Left forelimb (tissue), 1 donor: ENCODE results near the gene CHRND.
"Not testable (repeated sequence)": the region's sequence is repeated elsewhere in the genome, so short reads cannot be mapped to it uniquely, and the experiment has no call there.

Source experiments
- DNase-seq: peaks from one replicate; pipeline ENCODE4 v3.0.0-alpha.2; 2018; ENCODE audit warnings: low spot score

CHRND gene

DNA sequence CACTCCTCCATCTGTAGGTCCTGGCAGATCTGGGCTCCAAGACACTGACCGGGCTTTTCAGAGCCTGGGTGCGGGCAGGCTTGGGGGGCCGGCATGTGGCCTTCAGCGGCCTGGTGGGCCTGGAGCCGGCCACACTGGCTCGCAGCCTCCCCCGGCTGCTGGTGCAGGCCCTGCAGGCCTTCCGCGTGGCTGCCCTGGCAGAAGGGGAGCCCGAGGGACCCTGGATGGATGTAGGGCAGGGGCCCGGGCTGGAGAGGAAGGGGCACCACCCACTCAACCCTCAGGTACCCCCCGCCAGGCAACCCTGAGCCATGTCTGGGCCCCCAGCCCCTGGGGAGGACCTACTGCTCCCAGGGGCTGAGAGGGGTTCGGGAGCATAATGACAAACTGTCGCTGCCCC is 761 bp upstream of the CHRND start:
- DNase-seq, result no peak

DNA sequence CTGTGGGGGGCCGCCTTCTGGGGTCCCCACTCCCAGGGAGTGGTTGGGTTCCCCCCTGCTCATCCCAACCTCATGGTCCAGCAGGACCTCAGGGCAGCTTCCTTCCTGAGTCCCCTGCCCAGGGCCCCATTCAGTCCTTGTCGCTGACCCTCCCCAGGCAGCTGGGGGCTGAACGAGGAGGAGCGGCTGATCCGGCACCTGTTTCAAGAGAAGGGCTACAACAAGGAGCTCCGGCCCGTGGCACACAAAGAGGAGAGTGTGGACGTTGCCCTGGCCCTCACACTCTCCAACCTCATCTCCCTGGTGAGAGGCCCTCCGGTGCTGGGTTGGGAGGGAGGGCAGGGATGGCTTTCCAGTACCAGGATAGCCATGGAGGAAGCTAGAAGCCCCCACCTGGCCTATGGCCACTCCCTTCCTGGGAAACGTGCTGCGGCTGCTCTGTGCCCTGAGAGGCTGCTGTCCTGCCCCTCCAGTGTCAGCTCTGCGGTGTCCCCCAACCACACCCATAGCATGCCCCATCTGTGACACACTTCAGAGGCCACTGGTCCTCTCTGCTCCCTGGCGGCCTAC is 497 bp downstream of the CHRND start:
- DNase-seq, result no peak

DNA sequence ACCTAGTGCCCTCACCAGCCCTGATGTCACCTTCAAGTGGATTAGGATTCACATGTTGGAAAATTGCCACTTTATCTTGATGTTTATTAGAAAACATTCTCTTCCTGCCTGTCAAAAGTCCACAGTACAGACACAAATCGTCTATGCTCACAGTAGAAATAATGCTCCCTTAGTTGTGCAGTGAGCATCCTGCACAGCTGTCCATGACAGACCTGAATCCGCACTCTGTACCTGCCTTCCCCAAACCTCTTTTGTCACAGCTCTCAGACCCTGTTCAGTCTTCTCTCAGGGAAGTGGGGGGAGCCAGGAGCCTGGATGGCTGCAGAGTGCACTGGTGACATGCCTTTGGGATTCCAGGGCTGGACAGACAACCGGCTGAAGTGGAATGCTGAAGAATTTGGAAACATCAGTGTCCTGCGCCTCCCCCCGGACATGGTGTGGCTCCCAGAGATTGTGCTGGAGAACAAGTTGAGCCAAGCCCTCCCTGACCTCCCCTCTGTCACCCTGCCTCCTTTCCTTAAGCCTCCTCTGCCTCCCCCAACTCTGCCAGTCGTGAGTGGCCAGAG is 2.0 kb downstream of the CHRND start:
- DNase-seq, result no peak

DNA sequence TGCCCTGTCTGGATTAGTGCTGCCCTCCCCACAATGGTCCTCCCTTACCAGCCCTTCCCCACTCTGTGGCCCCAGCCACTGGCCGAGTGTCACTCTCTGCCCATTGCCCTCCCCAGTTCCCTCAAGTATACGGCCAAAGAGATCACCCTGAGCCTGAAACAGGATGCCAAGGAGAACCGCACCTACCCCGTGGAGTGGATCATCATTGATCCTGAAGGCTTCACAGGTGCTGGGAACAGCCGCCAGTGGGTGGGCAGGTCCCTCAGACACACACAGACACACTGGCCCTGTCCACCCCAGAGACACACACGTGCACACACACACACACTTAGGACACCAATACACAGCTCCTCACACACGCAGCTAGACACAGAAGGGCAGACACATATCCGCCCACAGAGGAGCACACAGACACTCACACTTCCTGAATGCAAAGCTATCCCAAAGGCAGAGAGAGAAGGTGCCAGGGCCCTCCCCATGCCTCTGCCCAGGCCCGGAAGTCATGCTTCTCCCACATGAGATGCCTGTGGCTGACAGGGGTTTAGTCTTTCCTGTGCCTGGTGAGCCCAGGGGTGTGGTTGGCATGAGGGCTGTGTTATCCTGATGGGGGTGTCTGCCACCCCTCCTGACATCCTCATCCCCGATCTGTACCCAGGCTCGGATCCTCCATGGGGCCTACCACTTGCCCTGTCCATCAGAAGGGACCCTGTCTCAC is 2.9 kb downstream of the CHRND start:
- DNase-seq, result no peak

DNA sequence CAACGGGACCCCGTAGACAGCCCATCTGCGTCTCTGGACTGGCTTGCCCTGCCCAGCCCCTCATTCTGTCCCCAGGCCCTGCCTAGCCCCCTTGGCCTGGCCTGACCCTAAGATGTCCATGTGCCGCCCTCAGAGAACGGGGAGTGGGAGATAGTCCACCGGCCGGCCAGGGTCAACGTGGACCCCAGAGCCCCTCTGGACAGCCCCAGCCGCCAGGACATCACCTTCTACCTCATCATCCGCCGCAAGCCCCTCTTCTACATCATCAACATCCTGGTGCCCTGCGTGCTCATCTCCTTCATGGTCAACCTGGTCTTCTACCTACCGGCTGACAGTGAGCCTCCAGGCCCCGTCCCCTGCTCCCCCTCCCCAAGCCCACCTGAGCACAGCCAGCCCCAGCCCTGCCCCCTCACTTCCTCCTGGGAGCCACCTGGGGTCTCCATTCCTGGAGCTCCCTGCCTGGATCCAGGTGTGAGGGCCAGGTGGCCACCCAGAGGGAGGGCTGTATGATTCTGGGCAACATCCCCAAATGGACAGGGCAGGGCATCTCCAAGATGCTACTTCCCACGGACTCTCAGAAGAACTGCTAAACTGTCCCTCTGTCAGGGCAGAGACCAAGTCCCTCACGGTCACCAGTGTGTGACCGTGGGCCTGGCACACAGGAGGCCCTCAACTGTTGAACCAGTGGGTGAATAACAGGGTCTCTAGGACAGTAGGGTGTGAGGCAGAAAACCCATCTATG is 4.0 kb downstream of the CHRND start:
- DNase-seq, result no peak

DNA sequence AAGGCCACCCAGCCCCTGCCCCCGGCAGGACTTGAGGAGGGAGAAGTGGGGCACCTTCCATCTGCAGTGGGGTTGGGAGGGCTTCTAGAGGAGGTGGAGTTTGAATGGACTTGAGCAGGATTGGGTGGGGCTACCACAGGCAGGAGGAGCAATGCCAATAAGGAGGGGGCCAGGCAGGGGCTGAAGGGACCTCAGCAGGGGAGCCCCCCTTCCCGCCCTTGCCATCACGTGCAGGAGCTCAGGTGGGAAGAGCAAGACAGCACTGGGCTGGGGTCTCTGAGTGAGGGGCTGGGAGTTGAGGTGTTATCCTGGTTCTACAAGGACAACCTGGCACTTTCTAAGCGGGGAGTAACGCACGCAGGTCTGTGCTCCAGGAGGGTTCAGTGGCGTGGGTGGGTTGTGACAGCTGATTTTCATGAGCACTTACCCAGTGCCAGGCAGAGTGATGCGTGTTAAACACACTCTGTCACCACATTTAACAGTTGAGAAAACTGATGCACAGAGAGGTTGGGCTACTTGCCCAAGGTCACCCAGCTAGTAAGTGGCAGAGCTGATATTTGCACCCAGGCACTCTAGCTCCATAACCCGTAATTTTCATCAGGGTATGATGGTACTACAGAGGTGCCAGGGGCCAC is 4.8 kb downstream of the CHRND start:
- DNase-seq, result no peak

DNA sequence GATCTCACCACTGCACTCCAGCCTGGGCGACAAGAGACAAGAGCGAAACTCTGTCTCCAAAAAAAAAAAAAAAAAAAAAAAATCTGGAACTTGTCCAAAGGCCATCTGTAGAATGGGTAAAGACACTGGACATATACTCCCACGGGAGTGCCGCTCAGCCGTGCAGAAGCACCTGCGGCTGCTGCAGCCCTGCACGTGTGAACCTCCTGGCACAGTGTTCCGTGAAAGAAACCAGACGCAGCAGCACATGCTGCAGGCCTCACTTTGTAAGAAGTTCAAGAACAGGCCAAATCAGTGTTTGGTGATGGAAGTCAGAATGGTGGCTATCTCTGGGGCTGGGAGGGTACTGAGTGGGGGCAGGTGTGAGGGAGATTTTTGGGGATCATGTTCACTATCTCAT is 6.5 kb downstream of the CHRND start:
- DNase-seq, result no peak

DNA sequence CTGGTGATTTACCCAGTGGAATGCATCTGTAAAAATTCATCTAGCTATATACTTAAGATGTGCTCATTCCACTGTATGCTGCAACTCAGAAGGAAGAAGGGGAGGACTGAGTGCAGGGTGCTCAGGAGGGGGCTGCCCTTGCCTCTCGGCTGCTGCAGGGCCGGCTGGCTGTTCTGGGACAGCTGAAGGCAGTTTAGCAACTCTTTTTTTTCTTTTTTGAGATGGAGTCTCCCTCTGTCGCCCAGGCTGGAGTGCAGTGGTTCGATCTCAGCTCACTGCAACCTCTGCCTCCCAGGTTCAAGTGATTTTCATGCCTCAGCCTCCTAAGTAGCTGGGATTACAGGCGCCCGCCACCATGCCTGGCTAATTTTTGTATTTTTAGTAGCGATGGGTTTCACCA is 6.9 kb downstream of the CHRND start:
- not testable (repeated sequence) for DNase-seq

DNA sequence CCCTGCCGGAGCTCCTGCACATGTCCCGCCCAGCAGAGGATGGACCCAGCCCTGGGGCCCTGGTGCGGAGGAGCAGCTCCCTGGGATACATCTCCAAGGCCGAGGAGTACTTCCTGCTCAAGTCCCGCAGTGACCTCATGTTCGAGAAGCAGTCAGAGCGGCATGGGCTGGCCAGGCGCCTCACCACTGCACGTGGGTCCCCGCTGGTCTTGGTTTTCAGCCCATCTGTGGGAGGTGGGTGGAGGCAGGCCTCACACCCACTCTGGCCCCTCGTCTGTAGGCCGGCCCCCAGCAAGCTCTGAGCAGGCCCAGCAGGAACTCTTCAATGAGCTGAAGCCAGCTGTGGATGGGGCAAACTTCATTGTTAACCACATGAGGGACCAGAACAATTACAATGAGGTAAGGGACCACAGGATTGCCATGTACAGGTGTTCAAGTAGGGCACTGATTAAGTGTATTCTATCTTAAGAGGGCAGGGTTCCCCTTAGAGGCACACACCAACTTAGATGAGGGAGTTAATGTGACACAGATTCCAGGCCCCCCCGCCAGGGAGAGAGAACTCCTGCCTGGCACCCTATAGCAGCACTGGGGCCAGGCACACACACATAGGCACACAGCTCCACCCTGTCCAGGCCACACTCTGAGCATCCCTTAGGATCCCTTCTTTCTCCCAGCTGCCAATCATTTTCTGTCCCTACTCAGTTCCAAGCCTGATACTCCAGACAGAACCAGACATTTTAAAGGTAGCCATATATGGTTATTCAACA is 8.2 kb downstream of the CHRND start:
- no peak for DNase-seq

DNA sequence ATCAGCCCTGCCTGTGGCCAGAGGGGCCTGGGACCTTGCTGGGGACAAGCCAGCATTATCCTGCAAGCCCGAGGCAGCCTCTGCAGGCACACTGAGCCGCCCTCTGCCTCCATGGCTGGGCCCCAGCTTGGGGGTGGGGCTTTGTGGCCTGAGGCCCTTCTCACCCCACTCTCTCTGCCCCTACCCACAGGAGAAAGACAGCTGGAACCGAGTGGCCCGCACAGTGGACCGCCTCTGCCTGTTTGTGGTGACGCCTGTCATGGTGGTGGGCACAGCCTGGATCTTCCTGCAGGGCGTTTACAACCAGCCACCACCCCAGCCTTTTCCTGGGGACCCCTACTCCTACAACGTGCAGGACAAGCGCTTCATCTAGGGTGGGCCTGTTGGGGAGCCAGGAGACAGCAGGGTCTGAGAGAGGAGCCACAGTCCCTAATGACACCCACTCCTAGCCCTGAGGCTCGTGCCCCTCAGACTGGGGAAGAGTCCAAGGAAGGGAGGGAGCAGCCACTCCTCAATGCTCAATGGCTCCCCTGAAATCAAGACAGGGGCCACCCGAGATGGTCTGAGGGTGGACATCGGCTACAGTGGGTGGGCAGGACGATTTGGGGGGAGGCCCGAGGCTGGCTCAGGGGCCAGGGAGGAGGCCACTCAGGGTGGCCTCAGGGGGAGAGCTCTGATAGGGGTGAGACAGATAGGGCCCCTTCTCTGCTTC is 9.1 kb downstream of the CHRND start:
- DNase-seq, result peak; percentile 50

DNA sequence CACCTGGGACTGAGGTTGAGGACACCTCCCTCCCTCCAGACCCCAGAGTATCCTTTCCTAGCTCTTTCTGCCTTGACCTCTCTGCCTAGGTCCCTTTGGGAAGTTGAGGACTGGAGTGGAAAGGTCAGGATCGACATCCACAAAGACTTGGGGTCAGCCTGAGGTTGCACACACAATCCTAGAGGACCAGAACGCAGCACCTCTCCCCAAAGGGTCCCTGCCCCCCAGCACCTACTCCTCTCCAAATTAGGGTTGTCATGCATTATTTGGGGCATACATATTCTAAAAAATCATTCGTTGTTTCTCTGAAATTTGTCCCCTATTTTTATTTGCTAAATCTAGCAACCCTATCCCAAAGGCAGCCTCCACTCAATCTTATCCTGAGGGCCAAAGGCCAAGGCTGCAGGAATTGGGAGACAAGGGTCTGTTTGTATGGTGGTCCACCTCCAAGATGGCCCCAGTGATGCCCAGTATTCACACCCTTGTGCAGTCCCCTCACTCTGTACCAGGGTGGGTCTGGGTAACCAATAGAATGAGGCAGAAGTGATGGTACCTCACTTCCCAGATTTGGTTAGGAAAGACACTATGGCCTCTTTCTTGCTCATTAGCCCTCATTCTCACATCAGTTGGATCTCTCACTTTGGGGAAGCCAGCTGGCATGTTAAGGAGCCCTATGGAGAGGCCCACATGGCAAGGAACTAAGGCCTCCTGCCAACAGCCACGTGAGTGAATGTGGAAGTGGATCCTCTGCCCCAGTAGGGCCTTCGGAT is 10.0 kb downstream of the CHRND start:
- peak; percentile 49 for DNase-seq

DNA sequence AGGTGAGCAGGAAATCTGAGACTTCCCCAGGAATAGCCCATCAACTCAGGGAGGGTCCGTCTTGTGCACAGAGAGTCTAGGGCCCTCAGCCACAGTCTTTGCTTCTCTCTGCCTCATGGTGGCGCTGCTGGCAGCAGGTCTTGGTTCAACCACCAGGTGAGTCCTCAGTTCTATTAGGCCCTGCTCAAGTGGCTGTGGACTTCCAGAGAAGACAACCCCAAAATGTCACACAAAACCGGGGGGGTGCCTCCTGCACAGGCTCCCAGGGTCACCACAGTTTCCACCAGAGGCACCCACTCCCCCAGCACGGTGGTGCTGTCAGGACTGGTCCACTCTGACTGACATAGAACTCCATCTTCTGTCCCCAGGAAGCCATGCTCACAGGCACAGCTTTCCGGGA is 11.1 kb downstream of the CHRND start:
- peak; percentile 55 for DNase-seq

DNA sequence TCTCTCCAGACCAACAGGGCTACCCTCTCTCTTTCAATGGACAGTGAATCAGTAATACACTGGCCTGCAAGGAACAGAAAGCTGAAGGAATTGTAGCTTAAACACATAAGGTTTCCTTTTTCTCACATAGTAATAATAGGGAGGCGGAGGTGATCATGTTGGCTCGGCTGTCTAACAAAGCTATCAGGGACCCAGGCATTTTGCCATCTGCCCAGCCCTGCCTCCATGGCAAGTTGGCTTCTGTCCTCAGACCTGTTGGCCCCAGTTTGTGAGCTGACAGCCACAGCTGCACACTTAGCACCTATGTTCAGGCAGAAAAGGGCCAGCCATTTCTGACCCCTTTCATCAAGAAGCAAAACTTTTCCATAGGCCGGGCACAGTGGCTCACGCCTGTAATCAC is 11.5 kb downstream of the CHRND start:
- DNase-seq, result no peak

DNA sequence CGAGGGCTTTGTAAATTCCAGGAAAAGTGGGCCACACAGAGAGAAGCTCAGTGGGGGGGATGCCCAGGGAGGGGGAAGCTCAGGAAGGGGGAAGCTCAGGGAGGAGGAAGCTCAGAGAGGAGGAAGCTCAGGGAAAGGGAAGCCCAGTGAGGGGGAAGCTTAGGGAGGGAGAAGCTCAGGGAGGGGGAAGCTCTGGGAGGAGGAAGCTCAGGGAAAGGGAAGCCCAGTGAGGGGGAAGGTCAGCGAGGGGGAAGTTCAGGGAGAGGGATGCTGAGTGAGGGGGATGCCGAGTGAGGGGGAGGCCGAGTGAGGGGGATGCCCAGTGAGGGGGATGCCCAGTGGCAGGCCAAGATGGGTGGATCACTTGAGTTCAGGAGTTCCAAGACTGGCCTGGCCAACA is 12.7 kb downstream of the CHRND start:
- no peak for DNase-seq

DNA sequence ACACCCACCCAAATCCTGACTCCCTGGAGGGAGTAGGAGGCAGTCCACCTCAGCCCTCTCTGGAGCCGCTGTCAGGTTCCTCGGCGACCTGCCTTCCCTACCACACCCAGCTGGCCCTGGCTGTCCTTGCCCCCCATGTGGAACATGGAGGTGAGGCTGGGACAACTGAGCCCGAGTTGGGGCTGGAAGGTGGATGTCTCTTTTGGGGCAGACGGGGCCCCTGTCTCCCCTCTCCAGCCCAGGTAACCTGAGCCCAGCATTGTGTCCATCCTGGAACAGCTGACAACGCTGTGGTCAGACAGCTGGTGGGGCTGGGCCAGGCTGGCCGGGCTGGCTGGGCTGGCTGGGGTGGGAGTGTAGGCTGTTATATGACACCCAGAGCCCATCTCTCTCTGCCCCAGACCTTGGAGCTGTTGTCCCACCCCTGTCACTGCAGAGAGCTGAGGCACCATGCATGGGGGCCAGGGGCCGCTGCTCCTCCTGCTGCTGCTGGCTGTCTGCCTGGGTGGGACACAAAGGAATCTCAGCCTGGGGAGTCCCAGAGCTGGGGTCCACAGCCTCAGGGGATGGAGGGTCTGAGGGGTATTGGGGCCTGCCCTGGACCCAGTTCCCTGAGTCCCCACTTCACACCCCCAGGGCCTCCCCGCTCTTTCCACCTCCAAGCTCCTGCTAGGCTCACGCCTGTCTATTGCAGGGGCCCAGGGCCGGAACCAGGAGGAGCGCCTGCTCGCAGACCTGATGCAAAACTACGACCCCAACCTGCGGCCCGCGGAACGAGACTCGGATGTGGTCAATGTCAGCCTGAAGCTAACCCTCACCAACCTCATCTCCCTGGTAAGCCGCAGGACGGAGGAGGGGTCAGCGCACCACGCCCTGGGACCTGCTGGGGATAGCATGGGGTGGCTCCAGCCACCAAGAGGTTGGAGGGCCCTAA is 13.6 kb downstream of the CHRND start, which contains the start of gene CHRNG:
Gene CHRNG (plus strand): TSS at position 395 of the 934 bp plus-strand sequence. CDS start 56 bp downstream, at position 451.
- DNase-seq, result no peak

DNA sequence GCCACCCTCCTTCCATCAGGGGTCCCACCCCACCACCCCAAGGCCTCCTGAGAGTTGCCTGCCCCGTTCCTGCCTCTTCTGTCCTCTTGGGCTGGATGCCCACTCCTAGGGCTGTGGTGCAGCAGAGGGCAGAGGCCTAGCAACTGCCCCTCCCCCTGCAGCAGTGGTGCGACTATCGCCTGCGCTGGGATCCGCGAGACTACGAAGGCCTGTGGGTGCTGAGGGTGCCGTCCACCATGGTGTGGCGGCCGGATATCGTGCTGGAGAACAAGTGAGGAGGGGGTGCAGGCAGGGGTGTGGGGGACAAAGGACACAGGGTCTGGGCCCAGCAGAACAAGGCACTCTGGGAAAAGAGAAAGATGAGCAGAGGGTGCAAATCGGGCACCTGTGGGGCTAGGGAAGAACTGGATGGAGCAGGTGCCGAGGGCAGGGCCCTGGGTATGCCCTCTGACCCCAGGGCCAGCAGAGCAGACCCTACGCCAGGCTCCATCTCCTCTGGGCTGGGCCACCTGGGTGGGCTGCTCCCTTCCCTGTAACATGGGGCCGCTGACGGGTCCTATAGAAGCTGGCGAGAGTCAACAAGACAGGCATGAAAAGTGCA is 14.6 kb downstream of the CHRND start:
- no peak for DNase-seq

DNA sequence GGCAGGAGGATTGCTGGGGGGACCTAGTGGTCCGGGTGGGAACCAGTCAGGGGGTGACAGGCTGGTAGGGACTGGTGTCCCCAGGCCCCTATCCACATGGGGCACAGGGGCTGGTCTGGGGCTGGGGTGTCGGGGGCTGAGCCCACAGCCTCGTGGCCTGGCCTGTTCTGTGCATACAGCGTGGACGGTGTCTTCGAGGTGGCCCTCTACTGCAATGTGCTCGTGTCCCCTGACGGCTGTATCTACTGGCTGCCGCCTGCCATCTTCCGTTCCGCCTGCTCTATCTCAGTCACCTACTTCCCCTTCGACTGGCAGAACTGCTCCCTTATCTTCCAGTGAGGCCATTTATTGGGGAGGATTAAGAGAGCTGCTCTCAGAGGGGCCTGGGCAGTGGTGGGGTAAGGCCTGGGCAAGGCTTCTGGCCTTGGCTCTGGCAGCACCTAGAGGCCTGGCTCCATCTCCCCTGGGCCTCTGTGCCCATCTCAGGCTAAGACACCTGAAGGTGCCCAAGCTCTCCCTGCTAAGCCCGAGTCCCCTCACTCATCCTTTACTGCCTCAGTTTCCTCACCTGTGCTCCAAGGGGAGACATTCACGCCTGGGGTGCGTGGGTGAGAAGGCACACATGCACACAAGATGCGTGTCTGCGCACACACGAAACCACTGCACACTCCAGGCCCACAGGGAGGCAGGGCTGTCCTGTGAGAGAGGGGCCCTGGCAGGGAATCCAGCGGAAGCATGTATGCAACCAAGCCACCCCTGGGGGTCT is 15.4 kb downstream of the CHRND start:
- no peak for DNase-seq
